NCI-H1092 (cell line): ENCODE results near the gene FGF9.

ENCODE experiments used
- DNase-seq: peaks from one replicate; lab custom pipeline; 2025; lab: John Stamatoyannopoulos, UW

The FGF9 gene

DNA sequence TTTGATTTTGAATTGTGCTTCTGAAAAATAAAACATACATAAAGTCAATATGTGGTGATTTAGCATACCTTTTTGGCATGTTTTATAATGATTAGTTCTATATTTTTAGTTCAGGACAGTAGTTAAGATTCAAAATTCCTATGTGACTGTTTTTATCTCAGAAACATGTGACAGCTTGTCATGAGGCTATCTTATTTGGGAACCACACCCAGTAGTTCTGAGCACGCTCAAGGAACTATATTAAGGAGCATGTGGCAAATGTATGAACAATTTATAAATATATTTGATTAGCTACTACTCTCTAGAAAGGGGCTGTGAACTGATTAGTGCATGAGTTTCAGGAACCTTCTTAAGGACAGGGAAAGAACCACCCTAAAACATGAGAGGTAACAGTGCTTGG lies 38.8 kb downstream of the FGF9 start:
- no peak for DNase-seq

DNA sequence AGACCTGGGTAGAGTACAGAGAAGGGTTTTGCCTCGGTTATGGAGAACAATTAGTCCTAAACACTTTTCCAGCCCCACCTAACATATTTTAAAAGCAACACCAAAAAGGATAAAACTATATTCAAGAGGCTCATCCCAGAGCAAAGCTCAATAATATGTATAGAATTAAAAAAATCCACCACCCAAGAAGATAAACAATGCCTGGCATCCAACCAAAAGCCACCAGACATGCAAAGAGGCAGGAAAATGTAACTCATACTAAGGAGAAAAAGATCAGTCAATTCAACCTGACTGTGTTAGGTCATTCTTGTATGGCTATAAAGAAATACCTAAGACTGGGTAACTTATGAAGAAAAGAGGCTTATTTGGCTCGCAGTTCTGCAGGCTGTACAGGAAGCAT lies 39.3 kb downstream of the FGF9 start:
- DNase-seq: no peak

DNA sequence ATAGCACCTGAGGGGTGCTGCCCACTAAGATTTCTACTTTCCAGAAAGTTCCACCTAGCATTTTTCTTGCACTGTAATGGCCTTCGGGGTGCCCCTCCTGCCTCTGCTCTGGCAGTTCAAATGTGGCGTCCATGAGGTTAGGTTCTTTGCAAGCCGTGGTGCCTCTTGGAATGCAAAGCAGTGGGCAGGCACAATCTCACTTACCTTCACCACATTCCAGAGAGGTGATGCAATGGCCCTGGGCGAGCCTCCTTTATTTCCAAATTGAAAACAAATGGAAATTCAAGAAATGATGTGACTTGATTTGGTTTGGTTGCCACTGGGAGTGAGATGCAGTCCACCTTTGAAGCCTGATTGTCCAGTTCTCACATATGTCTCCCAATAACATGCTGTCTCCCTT lies 46.9 kb downstream of the FGF9 start:
- DNase-seq: no peak

DNA sequence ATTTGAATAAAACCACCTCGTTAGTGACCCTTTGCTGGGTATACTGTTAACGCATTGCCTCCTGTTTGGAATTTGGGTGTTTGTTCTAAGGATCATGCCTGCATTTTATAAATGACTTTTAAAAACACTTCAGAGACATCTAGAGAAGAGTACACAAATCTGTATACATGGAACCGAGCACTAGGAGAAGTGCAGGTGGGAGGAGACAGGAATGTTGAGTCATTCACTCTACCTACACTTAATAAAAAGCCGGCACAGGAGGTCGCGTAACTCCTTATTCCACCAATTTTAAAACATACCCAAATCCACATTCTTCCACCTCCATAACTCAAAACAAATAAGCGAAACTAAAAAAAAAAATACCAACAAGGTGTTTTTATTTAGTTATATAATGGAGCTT lies 48.6 kb downstream of the FGF9 start:
- no peak for DNase-seq

DNA sequence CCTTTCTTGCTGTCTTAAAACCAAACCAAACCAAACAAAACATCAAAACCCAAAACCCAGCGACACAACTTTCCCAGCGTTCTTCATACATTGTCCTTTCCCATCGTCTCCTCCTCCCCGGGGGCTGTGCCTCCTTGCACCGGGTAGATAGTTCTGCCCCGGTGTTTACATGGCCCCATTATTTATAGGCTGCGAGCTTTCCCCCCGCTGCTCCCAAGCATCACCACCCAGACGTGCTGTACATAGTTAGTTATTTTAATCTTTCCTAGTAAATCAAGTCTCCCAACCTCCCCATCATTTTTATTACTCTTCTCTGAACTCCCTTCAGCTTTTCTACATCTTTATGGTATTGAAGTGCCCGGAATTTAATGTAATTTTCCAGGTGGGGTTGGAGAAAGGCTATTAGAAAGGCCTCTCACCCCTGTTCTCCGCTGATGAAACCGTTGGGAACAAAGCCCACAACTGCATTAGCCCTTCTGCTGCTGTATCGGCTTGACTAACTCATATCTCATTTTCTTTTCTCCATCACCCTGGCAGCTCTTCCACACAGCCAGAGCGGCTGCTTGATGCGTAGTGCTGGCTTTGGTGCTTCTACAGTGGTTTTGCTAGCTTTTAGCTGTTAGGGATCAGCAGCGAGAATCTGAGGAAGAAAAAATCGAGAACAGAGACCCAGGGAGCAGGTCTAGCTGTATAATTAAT lies 53.1 kb downstream of the FGF9 start:
- DNase-seq: peak; percentile 63

DNA sequence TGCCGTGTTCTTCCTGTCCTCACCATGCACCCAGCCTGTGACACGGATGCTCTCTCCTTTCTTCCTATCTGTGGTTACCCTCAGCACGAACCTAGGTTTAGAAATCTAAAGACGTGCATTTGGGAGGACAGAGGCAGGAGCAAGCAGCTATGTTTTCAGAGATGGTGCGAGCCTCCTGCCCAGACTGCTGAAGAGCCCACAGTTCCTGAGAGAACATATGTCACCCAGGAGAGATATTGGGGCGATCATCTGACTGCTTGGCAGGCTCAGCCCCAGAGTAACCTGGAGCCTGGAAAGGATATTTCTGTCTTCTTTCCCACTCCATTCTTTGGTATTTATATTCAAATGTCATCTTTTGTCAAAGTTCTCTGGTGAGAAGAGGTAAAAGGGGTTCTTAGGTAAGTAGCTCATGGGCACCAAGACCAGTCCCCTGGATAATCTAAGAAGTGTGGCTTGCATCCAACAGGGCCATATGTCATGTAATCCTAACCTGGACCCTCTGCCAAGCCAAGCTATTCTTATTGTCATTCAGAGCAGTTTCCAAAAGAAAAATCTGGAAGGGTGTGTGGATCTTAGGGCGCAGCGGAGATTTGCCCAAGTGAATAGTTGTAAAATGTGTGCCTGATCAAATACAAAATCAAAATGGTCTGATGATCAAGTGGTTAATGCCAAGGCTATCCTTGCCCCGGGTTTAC lies 59.5 kb downstream of the FGF9 start:
- no peak for DNase-seq

DNA sequence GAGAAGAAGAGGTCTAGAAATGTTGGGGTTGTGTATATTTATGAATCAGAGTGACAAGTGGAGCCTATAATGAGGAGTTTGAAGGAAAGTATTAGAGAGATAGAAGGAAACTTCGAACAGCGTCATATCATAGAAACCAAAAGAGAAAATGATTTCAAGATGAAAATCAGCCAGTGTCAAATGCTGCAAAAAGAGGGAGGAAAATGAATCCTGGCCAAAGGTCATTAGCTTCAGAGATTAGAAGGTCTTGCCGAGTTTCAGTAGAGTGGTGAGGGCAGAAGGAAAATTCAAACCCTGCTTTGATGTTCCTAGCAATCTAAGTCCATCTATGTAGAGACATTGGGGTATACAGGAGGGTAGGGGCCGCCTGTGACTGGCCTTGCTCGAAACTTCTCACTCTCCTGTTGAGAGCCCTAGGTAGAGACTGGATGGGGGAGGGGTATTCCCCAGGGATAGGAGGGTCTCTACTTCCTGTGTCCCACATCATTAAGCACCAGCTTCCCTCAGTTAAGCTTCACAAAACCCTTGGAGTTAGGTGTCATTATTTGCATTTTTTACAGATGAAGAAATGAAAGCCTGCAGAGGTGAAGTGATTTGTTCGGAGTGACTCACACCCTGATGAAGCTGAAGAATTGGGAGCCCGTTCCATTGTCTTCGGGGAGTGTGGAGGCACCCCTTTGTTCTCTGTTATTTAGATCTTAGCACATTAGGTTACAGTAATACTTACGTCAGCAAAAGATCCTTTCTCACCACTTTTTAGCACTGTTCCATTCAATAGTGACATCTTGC lies 62.8 kb downstream of the FGF9 start:
- no peak for DNase-seq

DNA sequence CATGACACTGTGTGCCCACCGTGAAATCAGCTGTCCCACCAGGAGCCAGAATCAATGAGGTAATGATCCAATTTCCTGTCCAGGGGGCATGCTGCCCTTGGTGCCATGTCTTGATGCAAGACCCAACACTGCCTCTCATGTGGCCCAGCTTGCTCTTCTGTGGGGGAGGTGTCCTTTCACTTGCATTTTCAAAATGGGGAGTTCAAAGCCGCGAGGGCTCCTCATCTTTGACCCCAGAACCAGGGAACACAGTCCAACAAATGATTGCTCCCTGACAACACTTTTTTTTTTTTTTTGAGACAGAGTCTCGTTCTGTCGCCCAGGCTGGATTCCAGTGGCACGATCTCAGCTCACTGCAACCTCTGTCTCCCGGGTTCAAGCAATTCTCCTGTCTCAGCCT lies 64.1 kb downstream of the FGF9 start:
- DNase-seq: no peak

DNA sequence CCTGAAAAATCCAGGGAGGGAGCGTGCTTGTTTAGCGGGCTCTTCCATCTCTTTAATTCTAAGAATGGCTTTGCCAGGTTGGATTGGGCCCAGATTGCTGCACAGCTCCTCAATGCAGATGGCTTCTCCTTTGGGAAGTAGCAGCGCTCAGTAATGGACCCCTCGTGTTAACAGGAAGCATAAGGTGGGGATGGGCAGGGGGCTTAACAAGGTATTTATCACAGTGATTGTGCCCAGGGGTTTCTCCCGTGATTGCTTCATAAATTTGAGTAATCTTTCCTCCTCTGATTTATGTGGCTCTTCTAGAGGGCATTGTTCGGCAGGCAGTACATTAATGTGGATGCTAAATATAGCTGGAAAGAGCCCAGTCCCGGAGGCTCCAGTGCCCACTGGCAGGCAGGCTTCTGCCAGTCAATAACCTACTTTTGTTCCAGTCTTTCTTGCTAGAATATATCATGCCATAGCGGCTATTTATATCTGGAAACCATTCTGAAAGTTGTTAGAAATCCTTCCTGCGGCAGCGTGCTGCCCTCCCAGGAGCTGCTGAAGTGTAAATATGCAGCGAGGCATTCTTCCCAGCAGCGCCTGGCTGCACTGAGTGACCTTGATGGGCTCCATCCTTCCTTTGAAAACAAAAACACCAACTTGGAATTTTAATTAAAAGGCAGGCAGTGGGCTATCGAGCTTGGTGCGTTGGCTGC lies 65.0 kb downstream of the FGF9 start:
- DNase-seq: peak; percentile 37

DNA sequence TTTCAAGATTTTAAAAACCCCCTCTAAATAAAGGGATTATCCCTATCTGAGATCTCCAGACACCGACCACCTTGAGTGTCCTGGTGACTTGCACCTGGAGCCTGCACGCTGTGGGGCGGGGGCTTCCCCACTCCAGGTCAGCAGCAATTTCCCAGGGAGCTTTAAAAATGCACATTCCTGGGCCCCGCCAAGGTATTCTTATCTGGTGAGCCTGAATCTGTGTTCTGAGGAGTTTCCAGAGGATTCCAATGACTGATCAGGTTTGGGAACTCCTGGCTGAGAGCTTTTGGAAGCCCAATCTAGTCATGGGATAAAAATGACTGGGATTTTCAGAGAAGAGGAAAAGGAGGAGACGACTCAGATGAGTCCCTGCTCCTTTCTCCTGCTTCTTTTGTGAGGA lies 66.1 kb downstream of the FGF9 start:
- DNase-seq: no peak

DNA sequence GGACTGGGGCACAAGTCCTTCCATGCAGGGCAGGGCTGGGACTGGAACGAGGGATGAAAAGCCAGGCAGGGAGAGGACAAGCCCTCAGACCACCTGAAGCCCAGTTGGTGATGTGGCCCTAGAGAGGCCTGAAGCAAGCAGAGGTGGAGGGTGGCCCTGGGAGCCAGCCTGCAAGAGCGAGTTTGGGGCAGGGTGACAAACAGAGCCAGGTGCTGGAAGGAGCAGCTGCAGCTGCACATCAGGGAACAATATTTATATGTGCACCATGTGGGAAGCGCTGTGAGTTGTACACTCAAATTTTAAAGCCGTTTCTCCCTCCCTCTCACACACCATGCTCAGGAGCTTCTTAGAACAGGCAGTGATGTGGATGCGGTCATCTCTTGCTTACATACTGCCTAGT lies 67.8 kb downstream of the FGF9 start:
- no peak for DNase-seq

DNA sequence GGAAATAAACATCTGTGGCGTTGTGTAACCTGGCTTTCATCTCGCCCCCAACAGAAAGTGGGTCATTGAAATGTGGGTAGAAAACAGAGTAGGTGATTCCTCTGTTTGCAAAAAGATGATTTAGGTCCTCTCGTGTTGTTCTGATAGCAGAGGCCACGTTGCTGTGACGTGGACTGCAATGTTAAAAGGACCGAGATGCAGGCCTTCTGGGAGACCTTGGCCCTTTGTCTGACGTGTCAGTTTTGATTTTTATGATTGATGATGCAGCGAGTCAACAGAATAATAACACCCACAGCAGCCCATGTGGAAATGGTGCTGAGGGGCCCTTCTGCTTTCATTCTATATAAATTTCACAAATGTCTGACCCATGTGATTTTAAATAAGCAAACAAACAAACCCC lies 68.9 kb downstream of the FGF9 start:
- no peak for DNase-seq

DNA sequence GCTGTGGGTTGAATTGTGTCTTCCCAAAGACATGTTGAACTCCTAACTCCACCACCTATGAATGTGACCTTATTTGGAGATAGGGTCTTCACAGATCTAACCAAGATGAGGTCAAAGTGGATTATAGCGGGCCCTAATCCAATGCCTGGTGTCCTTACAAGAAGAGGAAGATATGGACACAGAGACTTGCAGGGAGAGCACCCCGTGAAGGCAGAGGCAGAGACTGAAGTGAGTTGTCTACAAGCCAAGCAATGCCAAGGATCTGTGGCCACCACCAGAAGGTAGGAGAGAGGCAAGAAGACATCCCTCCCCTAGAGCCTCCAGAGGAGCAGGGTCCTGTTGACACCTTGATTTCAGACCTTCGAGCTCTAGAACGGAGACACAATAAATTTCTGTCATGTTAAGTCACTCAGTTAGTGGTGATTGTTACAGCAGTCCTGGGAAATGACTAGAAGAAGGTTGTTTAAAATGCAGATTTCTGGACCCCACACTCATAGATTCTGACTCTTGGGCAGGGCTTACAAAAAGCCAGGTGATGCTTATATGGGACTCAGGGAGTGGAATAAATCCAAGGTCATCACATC lies 70.6 kb downstream of the FGF9 start:
- DNase-seq: no peak

DNA sequence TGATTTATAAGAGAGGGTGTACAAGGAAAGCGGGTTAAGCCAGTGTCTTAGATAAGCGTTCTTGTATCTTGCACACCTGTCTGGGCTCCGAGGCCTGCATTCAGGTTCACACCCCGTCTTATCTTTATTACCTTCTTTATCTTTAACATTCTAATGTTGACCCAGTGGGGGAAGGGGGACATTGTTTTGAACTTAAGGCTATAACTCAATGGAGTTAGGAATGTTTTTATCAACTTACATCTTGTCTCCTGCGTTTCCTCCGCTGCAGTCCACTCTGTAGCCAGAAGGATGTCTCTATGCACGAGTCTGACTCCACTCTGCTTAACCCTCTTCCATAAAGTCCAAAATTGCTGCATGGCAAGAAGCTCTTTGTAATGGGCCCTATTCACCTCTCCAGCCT lies 71.2 kb downstream of the FGF9 start:
- no peak for DNase-seq

DNA sequence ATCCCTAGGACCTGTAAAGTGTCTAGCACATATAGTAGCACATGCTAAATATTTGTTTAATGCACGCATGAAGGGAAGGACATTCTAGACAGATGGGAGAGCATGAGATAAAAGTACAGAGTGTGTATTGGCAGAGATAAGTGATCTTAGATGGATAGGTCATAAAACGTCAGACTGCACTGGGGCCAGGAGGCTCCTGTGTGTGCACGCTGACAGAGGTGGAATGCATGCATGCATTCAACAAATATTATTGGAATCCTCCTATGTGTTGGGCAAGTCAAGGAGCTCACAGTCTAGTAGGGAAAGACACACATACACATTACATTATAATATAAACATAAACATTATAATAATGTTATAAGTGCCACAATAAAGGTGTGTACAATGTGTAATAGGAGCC lies 73.3 kb downstream of the FGF9 start:
- no peak for DNase-seq

DNA sequence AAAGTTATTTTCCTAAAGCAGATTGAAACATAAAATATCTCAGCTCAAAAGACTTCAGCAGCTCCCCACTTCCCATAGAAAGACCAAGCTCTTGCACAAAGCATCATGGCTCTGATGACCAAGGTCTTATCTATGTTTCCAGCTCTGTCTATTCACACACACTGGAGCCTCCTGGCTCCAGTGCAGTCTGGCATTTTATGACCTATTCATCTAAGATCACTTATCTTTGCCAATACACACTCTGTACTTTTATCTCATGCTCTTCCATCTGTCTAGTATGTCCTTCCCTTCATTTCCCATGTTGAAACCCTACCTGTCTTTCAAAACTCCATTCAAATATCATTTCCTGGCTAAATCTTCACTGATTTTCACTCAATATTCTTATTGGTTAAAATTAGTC lies 74.4 kb downstream of the FGF9 start:
- no peak for DNase-seq

DNA sequence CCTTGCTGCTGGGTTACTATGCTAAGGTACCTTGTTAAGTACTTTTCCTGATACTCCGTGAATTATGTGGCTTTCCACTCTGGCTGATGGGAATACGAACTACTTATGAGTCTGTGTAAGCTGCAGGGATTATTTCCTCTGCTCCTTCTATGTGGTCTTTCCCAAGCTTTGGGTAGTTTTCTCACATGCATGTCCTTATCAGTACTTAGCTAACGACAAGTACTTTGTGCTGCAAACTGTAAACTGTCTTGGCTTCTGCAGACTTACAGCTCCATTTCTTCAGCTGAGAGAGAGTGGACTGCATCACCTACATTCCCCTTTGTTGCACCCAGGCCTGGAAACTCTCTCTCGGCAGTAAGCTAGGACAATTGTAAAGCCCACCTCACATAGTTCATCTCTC lies 76.6 kb downstream of the FGF9 start:
- no peak for DNase-seq

DNA sequence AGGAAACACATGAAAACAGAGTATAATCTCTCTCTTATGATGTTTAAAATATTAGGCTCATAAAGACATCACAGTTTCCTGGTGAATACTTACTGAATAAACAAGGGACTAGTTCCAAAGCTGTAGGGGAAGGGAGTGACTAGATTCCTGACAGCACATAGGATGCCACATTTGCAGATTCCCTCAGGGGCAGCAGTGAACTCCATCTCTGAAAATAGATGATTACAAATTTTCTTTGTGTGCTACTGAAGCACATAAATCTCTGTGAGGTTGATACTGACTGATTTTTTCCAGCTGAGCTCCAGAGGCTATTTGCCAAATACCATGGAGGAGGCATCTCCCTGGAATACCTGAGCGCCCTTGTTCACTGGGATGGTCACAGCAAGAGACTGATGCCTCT lies 77.3 kb downstream of the FGF9 start:
- DNase-seq: no peak

DNA sequence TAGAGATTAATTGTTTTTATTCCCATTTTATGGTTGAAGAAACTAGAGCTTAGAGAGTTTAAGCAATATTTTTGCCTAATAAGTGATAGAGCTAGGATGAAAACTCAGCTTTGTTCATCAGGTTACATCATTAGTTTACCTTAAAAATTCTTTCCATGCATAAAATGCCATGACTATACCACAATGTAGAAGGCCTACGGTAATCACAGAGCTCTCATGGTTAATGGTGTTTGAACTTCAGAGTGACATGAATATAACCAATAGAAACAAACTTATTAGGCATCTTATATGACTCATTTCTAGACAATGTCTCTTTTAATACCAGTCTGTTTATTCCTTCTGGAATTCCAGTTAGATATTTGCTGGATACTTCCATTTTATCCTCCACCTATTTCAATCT lies 78.5 kb downstream of the FGF9 start:
- no peak for DNase-seq

DNA sequence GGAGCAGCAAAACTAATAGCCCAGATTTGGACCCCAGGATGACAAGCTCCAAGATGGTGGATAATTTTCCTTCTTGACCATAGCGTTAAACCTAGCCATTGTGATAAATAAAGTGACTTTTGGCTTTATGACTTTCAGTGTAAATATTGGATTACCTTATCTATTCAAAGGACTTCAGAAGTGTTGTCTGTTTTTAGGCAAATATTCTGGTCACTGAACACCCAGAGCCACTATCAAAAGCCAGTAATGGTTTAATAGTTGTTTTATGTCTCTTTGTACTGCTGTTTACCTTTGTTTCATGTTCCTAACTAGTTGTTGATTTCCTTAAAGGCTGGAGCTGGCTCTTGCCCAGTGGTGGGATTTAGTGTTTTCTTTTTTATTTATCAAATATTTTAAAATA lies 81.6 kb downstream of the FGF9 start:
- DNase-seq: no peak

DNA sequence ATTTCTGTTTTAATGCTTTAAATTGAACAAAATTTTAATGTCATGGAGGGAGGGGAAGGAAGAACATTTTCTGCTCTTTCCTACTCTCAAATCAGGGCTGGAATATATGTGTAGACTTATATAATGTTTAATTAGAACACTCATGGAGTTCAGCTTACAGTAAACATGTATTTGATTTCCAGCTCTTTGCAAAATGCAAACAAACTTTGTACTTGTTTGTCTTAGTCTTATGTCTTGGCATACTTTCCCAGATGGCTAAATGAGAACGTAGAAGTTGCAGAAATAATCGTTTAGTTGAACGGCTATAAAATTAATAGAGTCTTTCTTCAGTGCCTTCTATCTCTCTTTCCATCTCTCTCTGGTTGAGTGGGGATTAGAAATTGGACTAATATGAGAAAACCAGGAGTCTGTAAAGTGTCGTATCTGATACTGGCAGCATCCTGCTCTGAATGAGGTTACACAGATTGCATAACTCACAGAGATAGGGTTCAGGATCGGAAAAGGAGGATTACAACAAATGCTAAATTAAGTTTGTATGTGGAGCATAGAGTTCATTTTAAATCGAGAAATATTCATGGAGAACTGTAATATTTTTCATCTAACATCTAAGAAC lies 82.3 kb downstream of the FGF9 start:
- no peak for DNase-seq
